ENCODE results near the gene GID8.

DNA sequence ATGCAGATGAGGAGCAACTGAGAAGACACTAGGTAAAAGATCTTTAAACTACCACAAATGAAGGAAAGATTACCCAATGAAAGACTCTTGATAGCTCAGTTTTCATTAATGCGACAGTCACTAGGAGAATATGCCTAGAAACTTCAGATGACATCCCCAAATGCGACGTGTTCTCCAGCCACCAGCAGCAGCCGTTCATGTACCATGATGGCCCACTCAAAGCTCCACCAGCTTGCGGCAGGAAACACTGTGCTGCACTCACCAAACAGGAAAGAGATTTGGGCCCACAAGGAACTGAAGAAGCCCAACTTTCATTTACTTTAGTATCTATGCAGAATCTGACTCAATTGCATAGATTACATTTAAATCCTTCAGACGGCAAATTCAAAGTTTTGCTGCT lies 19.1 kb upstream of the GID8 start:
- TF ChIP-seq, protein P1, sequence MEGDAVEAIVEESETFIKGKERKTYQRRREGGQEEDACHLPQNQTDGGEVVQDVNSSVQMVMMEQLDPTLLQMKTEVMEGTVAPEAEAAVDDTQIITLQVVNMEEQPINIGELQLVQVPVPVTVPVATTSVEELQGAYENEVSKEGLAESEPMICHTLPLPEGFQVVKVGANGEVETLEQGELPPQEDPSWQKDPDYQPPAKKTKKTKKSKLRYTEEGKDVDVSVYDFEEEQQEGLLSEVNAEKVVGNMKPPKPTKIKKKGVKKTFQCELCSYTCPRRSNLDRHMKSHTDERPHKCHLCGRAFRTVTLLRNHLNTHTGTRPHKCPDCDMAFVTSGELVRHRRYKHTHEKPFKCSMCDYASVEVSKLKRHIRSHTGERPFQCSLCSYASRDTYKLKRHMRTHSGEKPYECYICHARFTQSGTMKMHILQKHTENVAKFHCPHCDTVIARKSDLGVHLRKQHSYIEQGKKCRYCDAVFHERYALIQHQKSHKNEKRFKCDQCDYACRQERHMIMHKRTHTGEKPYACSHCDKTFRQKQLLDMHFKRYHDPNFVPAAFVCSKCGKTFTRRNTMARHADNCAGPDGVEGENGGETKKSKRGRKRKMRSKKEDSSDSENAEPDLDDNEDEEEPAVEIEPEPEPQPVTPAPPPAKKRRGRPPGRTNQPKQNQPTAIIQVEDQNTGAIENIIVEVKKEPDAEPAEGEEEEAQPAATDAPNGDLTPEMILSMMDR (IDR thresholded peaks at IDR 0.05) = no peak
- TF ChIP-seq EP300 (IDR thresholded peaks at IDR 0.05) = no peak
